NK-92 (cell line): ENCODE data around the gene CHST10.
"Not testable (repeated sequence)": the region's sequence is repeated elsewhere in the genome, so short reads cannot be mapped to it uniquely, and the experiment has no call there.

Experiments used
- DNase-seq: peaks from one replicate; lab custom pipeline; 2025; ENCODE audit not compliant: unreplicated experiment; lab: John Stamatoyannopoulos, UW

The CHST10 gene

DNA sequence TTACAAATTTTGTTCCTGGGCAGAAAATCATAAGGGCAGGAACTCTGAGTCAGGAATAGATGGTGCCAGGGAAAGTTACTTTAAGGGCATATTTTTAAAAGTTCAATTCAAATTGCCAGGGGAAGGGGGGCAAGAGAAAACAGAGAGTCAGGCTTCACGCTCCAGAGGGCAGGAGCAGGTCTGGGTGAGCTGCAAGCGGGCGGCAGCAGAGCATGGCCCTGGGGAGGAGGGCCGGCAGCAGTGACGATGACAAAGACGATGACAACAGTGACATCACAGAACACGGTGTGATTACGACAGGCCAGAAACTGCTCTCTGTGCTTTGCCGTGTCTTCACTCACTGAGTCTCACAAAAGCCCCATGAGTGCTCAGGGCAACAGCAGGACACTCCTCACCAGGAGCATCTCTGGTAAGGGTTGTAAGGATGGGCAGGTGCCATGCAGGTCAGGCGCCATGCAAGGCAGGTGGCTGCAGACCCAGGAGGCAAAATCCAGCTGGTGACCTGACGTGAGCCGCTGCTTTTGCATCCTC is 23.3 kb downstream of the CHST10 start:
- no peak for DNase-seq

DNA sequence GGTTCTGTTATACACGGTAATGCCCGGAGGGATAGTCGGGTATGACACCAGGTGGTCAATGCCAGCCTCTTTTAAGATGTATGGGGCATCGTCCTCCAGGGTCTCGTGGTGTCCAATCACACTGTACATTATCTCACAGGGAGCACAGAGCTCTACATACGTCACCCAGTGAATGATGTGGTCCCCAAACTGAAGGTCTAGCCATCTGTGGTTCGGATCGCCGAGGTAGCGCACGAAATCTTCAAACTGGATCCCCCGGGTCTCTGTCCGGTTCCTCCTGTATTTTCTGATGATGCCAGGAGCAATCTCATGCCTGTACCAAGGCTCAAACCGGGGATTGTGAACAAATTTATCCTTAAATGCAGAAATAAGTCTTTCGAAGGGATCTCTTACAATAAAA is 24.1 kb downstream of the CHST10 start:
- no peak for DNase-seq

DNA sequence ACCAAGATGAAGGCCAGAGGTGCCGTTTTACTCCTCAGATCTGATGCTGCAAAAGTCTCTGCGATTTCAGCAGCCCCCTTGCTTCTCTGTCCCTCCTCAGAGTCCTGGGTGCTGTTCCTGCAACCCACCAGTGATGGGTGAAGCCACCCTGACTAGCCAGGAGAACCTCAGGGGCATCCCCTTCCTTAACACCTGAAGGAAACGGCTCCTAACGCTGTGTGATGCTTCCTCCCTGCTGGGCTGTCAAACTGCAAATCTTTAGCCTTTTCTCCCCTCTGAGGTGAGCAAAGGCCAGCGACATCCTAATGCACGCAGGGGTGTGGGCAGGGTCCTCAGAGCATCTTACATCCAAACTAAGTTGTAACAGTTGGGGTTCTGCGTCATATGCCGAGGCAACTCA is 24.8 kb downstream of the CHST10 start:
- DNase-seq: no peak

DNA sequence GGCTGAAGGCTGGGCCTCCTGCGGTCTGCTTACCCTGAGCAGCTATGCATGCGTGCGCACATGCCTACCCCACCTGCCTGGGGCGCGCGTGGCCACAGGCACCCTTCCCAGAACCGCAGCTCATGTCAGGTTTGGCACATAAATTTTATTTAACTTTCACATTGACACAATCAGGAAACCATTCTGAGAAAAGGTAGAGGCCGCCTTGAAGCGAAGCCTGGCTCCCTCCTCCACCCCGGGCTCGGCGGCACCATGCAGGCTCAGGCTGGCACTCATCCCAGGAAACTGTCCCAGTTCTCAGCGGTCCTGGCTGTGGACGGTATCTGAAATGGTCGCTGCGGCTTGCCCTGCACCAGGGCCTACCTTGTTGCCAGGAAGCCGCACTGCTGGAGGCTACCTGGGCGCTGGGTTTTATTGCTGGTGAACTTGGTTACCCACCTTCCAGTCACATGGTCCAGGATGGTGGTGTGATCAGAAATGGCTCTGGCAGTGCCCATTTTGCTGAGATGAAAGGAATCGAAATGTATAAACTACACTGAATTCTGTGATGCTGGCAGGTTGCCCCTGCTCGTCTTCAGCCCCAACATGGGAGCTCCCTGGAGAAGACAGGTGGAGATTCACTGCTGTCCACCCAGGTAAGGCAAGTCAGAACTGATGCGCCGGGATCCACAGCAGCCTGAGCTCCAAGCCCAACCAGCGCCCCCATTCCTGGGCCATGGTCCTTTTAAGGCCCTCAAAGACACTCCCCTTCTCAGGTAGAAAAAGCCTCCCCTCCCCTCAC is 25.5 kb downstream of the CHST10 start:
- DNase-seq: no peak

DNA sequence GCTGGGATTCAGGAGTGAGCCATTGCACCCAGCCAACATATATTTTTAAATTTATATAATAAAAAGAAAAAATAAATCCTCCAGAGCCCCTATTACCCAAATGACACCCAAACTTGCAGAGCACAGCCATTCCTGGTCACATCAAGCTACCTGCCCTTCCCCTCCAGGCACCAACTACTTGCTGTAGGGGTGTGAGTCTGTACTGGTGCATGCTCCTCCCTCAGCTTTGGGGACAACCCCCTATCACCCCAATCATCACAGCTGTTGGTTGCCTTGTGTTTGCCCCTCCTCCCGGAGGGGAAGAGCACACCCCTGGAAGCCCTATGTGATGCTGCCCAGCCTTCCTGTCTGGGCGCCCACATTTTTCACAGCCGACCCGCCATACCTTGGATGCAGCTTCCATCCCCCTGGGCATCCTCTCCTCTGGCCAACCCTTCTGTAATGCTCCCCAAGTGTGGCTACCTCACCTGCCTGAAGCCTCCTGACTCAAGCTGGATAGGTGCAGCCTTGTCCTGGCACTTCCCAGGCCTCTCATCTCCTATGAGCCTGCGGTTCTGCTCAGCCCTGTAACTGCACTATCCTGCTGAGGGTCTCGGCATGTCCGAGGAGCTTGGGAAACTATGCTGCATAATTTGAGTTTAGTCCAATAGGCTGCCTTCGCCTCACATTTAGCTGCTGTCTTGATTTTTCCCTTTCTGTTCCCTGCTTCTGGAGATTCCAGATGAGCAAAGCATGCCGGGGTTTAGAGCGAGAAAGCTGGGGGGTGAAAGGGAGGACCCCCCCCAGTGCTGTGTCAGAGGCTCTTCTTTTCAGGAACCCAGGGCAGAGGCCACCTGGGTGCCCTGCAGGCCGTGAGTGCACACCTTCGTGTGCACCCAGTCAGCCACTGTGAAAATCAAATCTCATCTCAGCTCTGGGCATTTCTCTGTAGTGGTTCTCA is 27.2 kb downstream of the CHST10 start:
- DNase-seq: no peak

DNA sequence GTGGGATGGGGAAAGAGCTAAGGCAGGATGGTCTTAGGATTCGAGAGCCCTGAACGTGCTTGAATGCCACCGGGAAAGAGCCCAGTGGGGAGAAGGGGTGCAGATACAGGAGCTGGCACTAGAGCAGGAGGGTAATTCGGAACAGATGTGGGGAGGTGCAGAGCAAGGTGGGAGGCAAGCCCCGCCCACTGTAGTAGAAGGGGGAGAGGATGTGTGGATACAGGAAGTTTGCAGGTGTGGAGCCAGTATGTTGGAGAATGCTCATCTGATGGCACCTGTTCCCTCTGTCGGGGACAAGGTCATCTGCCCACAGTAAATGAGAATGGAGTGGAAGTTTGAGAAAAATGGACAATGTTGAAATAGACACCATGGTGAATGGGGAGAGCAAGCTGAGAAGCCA is 28.8 kb downstream of the CHST10 start:
- no peak for DNase-seq

DNA sequence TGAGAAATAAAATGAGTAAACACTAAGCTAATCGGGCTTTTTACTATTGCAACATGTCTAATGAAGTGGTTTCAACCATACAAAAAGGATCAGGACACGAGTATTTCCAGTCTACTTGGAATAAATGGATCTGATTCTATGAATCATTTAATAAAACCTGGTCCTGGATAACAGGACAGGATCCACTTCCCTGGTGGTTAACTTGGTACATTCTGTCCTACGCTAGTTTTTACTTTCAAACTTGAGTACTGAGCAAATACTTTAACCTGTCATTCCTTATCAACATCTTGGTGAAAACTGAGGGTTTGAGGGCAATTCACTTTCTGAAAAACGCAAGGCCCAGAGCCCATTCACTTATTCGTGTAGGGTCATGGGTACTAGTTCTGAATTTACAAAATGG is 33.5 kb downstream of the CHST10 start:
- no peak for DNase-seq

DNA sequence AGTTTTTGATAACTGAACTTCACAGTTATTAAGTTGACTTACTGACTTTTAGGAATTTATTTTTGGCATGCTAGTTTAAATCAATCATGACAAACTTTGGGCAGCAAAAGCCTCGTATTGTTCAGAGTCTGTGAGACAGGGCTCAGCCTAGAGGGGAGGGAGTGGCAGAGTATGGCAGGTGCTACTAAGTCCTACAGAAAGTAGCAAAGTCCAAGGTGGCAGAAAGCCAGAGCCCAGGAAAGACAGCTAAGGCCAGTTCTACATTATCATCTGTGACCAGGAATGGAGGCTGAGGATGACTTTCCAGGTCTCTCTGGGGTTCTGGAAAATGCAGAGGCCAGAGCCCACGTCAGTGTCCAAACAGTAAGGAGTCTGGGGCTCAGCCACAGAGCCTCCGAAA is 34.2 kb downstream of the CHST10 start:
- DNase-seq: no peak

DNA sequence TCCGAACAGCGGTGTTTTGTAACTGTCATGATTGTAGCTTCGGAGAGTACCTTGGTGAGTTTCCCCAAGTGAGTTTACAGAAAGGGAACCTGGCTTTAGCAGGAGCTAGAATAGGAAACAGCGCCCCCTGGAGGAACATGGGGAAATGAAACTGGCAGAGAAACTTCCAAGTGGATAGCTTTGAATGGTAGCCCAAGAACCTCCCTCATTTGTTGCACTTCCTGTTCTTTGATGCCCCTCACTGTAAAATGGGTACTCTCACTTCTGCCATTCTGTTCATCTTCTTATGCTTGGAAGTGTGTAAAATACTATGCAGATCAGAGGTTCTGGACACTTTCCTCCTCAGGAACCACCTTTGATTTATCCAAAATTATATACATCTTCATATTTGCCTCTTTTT is 36.2 kb downstream of the CHST10 start:
- no peak for DNase-seq

DNA sequence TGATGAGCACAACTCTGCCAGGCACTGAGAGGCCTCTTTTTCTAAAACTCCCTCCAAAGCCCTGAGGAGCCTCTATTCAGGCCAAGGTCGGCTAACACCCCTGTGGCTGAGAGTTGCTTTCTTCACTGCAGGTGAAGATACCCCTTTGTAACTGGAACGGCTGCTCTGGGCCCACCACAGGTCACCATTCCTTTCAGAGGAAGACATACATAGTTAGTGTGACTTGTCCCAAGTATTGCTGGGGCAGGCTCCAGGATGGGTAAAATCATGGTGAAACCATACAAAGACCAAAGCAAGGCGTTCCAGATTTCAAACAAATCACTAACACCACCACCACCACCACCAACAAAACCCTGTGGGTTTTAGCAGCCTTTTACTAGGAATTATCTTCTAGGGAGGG is 36.8 kb downstream of the CHST10 start:
- no peak for DNase-seq

DNA sequence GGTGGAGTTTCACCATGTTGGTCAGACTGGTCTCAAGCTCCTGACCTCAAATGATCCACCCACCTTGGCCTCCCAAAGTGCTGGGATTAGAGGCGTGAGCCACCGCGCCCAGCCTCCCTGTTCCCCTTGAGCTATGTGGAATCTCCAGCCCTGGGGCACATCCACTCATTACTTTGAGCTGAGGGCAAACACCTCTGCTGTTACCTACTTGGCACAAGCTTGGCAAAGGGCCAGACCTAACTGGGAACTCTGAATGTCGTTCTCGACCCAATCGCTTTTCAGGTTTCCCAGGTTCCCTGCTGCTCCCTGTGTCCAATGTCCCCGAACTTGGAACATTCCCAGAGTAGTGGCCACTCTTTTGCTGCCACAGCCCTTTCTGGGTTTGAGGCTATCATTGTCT is 40.6 kb downstream of the CHST10 start:
- DNase-seq: no peak

DNA sequence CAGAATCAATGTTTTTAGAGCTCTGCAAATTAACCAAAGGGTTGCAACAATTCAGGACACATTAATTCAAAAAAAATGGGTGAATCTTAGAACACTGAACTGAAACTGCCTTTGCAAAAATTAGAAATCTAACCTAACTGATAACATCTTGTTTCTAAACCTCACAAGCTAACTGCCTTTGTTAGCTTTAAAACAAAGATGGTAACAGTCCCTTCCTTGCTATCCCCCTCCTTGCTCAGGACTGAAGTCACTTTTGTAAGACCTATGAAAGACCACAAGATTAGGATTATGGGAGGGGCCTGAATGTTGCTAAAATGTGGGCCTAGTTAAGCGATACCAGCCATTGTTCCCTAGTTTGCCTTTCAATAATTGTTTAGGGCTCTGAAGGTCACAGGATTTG is 50.3 kb downstream of the CHST10 start:
- DNase-seq: no peak

DNA sequence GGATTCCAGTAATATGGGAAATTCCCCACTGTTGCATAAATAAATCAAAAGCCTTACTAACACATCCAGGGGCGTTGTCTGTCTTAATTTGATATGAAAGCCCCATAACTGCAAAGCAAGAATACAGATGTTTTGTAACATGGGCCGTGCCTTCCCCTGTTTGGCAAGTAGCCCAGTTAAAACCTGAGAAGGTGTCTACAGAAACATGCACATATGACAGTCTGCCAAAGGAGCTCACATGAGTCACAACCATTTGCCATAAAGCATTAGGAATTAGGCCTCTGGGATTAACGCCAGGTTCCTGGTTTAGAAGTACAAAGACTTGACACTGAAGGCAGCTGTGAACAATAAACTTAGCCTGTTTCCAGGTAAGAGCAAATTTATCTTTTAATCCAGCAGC is 52.0 kb downstream of the CHST10 start:
- DNase-seq: no peak

DNA sequence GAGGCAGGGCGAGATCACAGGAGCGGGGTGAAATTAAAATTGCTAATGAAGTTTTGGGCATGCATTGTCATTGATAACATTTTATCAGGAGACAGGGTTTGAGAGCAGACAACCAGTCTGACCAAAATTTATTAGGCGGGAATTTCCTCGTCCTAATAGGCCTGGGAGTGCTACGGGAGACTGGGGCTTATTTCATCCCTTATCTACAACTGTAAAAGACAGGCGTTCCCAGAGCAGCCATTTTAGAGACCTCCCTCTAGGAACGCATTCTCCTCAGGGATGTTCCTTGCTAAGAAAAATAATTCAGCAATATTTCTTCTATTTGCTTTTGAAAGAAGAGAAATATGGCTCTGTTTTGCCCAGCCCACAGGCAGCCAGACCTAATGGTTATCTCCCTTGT is 55.2 kb downstream of the CHST10 start:
- DNase-seq: not testable (repeated sequence)

DNA sequence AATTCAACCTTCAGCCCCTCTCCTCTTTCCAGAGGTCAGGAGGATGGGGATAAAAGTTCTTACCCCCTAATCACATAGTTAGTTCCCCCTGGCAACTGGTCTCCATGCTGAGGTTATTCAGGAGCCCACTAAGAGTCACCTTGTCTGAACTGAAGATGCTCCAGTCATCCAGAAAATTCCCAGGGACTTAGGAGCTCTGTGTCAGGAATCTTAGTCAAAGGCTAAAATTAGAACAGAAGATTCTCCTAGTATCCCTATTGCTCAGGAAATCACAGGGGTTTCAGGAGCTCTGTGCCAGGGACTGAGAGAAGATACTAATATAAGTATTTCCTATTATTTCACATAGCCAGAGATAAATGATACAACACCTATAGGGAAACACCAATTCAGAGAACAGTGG is 57.9 kb downstream of the CHST10 start:
- no peak for DNase-seq

DNA sequence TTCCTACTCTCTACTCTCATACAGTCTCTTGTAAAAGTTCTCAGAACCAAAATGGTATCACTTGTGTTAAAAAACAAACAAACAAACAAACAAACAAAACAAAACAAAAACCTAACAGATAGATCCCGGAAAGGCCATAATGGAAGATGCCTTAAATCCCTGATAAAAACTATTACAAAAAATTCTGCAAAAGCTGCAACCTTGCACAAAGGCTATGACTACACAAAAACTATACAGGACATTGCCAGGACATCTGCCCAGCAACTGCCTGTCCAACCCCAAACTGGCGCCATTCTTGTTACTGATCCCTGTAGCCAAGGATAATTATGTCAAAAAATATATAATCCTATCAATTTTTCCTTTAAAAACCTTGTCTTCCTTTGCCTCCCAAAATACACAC is 58.9 kb downstream of the CHST10 start:
- no peak for DNase-seq

DNA sequence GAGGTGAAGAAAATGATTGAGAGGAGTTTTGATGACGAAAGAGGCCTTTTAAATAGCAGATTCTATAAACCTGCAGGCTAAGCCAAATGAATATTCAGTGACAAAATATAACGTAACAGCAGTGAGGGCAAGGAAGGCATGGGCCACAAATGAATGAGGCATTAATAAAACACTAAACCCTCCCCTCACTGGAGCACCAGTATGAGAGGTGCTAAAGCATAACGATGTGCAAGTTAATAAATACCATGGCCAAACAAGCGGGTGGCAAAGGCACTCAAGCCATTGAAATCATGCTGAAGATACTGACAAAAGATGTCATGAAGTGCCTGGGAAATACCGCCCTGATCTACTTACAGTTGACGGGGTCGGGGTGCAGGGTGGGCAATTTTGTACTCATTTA is 64.9 kb downstream of the CHST10 start:
- DNase-seq: no peak

DNA sequence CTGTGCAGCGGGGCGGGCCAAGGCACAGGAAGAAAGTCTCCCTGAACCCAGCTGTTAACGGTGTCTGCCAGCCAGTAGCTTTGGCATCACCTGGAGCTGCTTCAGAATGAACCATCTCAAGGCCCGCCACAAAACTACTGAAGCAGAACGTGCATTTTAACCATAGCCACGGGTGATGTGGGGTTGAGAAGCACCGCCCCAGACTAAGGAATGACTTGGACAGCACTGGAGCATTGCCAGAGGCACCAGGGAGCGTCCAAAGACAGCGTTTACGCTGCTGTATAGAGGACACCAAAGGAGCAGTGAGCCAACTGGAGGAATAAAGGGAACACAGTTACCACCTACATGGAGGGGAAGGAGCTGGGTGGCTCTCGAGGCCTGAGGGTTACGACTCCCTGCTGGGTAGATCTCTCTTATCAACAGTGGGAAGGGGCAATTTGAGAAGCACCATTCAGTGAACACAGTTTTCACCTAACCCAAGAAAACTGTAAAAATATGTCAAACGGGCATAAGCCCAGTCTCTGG is 66.7 kb downstream of the CHST10 start:
- DNase-seq: no peak

DNA sequence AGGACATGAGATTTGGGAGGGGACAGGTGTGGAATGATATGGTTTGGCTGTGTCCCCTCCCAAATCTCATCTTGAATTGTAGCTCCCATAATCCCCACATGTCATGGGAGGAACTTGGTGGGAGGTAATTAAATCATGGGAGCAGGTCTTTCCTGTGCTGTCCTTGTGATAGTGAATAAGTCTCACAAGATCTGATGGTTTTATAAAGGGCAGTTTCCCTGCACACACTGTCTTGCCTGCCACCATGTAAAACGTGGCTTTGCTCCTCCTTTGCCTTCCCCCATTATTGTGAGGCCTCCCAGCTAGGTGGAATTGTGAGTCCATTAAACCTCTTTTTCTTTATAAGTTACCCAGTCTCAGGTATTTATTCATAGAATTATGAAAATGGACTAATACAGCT is 72.3 kb downstream of the CHST10 start:
- not testable (repeated sequence) for DNase-seq

DNA sequence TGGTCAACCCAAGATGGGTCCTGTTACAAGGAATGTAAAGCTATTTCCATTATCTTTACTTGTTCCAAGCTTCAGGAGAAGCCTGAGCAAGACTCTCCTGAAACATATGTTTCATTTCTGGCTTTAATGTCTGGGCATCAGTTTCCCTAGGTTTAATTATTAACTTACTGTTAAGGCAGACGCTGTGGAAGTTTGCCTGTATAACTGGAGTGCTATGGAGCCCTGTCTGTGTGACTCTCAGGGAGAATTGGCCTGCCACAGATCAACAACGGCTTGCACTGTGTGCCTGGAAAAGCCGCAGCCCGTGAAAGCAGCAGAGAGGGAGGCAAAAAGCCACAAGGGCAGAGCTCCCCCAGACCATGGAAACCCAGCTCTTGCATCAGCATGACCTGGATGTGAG is 73.0 kb downstream of the CHST10 start:
- no peak for DNase-seq

DNA sequence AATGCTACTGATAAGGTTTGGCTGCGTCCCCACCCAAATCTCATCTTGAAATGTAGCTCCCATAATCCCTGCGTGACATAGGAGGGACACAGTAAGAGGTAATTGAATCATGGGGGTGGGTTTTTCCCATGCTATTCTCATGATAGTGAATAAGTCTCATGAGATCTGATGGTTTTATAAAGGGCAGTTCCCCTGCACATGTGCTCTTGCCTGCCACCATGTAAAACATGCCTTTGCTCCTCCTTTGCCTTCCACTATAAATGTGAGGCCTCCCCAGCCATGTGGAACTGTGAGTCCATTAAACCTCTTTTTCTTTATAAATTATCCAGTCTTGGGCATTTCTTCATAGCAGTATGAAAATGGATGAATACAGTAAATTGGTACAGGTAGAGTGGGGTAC is 75.0 kb downstream of the CHST10 start:
- not testable (repeated sequence) for DNase-seq
